CD4-positive, alpha-beta T cell treated with Interleukin-17A for 1 hour (primary cell): ENCODE data around the gene NEURL3.

Experiments
- DNase-seq: peaks from one replicate; pipeline ENCODE4 v3.0.0-alpha.2; 2020

NEURL3 gene

DNA sequence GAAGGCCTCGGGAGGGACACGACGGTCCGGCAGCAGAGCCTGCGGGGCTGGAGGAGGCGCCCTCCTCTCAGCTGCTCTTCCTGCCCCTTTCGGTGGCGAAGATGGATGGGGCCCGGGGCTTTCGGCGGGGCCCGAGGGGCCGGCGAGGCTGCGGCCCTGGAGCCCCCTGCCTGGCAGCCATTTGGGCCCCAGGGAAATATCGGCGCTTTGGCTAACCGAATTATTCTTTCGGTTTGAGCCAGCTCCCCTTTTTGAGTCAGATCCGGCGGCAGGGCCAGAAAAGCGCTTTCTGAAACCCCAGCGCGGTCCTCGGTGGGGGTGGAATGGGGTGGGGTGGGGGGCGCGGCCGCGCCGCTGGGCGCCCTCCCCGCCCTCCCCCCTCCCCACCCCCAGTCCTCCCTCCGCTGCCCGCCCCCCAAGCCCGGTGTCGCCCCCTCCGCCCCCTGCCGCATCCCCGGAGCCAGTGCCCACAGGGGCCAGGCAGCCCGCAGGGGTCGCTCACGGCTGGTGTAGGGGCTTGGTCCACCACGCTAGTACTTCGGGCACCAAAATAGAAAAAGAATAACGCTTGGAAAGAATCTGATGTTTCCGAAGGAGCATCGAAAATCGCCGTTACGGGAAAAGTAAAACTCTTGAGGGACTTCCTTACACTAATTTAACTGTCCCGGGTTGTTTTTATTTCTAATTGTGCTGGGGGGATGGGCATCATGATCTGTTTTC lies 22.3 kb upstream of the NEURL3 start:
- peak; percentile 65 for DNase-seq

DNA sequence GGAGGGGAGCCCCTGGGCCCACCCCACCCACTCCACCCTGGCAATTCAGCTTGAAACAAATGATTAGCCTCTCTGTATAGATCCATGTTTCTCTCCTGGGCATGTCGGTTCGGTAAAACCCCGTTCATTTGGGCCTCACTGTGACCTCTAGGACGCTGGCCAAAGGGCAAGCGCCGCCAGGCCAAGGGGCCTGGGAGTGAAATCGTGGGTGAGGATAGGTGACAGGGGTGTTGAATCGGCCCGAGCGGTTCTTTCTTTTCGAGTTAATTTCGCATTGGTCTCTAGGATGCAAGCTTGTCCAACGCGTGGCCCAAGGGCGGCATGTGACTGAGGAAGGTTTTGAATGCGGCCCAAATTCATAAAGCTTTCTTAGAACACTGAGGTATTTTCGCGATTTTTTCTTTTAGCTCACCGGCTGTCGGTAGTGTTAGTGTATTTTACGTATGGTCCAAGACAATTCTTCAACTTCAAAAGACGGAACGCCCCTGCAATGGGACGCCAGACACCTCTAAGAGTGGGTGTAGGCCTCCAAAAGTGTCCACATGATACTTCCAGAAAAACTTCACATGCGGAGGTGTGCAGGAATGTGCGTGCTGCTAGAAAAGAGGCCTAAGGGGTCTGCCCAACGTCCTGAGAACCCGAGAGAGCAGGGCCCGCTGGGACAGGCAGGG lies 21.6 kb upstream of the NEURL3 start:
- no peak for DNase-seq

- no peak for DNase-seq
Observed at GRCh38 chr2:96526101-96526591, 21.0 kb upstream of the NEURL3 start.

GRCh38 chr2:96525211-96525507 lies 20.0 kb upstream of the NEURL3 start:
- no peak for DNase-seq

DNA sequence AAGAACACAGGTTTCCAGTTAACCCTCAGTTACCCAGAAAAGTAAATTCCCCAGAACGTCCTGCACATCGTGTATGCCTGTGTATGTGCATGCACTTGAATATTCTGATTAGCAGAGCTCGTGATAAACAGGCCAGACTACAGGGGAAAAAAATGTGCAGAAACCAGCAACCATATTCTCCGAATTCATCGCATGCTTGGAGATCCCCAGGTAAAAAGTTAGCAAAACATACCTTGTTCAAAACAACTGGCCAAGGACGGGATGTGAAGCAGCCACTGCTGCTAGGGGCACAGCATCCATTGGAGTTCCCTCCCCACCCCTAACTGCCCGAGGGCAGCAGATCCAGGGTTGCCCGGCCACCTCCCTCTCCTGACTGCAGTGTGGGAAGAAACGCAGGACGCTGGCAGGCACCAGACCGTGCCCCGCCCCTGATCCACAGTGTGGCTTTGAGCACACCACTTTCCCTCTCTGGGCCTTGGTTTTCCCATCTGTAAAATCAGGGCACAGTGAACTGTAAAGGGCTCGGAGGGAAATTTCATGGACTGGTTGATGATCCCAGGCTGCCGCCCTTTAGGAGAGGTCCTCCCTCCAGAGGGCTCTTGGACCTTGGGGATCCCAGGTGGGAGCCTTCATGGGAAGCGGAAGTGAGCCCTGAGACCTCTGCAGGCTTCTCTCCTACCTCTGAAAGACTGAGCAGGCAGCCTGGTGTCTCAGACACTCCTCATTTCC lies 19.5 kb upstream of the NEURL3 start:
- DNase-seq = no peak

GRCh38 chr2:96523659-96524481 lies 18.7 kb upstream of the NEURL3 start:
- no peak for DNase-seq

DNA sequence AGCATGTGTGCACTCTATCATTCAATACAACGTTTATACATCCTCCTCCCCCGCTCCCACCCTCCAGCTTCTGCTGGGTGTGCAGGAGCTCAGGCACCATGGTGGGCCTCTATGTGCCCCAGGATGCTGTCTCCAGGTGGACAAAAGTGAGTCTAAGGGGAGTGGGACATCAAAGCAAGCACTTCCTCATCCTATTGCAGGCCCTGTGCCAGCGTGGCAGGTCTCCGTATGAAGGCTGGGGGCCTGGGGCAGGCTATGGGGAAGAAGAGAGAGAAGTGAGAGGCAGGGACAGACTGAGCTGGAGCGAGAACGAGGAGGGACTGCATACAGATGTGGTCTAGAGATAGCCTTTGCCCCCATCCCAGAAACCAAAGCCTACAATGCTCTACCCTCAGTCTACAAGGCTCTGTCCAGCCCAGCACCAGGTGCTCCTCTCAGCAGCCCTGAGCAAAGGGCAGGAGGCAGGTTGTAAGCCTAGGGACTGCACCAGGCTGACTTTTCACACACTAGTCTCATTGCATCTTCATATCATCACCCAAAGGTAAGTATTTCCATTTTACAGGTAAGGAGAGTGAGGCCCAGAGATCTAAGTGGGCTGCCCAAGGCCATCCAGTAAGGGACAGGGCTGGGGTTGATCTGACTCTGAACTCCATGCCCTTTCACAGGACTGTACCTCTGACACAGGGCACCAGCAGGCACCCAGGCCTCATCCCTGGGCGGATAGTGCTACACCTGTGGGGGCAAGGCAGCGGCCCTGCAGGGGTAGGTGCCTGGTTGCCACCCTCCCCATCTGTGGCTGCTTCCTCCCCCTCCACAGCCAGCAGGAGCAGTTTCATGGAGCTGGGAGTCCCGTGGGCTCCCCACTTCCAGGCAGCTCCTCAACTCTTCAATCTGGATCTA lies 17.4 kb upstream of the NEURL3 start:
- no peak for DNase-seq

GRCh38 chr2:96521219-96521618 lies 16.1 kb upstream of the NEURL3 start:
- DNase-seq = no peak

- DNase-seq = no peak
Observed at GRCh38 chr2:96520697-96521096, 15.5 kb upstream of the NEURL3 start.

- DNase-seq = no peak
Observed at GRCh38 chr2:96520231-96520630, 15.1 kb upstream of the NEURL3 start.

DNA sequence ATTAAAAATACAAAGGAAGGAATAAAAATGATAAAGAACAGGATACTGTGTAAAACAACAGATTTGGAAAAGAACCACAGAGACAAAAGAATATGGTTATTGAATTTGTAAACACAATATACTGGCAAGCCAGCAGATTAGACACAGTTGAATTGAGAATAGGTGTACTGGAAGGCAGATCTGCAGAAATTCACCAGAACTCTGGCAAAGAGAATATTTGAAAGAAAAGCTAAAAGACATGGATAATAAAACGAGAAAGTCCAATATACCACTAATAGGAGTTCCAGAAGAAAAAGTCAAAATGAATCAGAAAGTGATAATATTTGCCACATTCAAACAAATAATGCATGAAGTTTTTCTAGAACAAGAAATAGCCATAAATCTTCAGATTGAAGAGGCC lies 11.9 kb upstream of the NEURL3 start:
- no peak for DNase-seq

DNA sequence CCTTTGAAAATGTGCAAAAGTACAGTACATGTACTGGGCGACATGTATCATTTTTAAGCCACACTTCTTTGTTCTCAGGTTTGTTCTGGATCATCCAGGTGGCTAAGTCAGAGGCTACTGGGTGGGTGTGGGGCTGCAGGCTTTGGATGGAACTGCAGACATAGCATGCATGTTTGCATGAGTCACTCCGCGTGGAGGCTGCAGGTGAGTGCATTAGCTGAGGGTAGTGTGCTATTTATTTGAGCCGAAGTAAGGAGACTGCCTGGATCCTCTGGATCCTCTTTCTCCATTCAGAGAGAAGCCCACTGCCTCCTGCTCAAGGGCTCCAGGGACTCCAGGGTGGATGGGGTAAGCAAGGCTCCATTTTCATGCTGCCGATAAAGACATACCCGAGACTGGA lies 9.4 kb upstream of the NEURL3 start:
- DNase-seq = no peak

DNA sequence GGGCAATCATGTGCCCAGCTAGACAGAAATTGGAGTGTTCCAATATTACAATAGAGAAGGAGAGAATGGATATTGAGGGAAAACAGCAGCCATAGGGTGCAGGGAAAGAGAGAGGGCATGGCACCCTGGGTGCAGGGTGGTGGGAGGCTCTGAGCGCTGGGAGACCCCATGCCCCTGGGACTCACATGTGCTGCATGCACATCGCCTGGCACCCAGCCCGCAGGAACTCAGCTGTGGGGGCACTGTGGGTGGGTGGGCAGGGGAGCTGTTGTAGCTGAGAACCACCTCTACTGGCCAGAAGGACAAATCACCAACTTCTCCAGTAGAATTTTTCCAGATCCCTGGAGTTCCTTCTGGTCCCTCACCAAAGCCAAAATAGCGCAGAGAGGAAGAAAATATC lies 7.2 kb upstream of the NEURL3 start:
- no peak for DNase-seq

GRCh38 chr2:96511851-96512250 lies 6.7 kb upstream of the NEURL3 start:
- no peak for DNase-seq

GRCh38 chr2:96510931-96511595 lies 5.9 kb upstream of the NEURL3 start:
- no peak for DNase-seq

- DNase-seq = no peak
Observed at GRCh38 chr2:96509847-96510230, 4.7 kb upstream of the NEURL3 start.

GRCh38 chr2:96509114-96509846 lies 4.1 kb upstream of the NEURL3 start:
- peak; percentile 52 for DNase-seq

GRCh38 chr2:96508521-96509113 lies 3.5 kb upstream of the NEURL3 start:
- DNase-seq = no peak

- DNase-seq = peak; percentile 86
Observed at GRCh38 chr2:96507957-96508520, 2.9 kb upstream of the NEURL3 start.

- DNase-seq = no peak
Observed at GRCh38 chr2:96506907-96507240, 1.7 kb upstream of the NEURL3 start.
